Measurements from ENCODE around the gene FAM193A. TPM values are rescaled to one million over a fixed set of nuclear protein-coding genes. Genes with fewer than 3 reads are reported as not detected.

FAM193A gene
- total and polyA plus RNA-seq, 11 donors: 9.7 to 21.0 (median 16.3) TPM

DNA sequence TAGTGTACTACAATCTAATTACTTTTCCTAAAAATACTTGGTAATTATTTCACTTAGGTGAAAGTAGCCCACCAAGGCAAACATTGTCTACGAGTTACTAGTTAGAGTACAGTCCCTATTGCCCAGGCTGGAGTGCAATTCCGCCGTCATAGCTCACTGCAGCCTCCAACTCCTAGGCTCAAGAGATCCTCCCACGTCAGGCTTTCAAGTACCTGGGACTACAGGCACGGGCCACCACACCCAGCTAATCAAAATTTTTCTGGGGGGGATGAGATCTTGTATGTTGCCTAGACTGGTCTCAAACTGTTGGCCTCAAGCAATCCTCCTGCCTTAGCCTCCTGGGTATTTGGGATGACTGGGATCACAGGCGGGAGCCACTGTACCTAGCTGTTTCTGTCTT is 21.9 kb downstream of the FAM193A start:
- TF ChIP-seq, protein P1, sequence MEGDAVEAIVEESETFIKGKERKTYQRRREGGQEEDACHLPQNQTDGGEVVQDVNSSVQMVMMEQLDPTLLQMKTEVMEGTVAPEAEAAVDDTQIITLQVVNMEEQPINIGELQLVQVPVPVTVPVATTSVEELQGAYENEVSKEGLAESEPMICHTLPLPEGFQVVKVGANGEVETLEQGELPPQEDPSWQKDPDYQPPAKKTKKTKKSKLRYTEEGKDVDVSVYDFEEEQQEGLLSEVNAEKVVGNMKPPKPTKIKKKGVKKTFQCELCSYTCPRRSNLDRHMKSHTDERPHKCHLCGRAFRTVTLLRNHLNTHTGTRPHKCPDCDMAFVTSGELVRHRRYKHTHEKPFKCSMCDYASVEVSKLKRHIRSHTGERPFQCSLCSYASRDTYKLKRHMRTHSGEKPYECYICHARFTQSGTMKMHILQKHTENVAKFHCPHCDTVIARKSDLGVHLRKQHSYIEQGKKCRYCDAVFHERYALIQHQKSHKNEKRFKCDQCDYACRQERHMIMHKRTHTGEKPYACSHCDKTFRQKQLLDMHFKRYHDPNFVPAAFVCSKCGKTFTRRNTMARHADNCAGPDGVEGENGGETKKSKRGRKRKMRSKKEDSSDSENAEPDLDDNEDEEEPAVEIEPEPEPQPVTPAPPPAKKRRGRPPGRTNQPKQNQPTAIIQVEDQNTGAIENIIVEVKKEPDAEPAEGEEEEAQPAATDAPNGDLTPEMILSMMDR (IDR thresholded peaks at IDR 0.05): no peak
- no peak for TF ChIP-seq POLR2A (IDR thresholded peaks at IDR 0.05)
- Histone ChIP-seq H3K4me3 (no peak overlapping the region), H3K4me1 (peaks cover 0 to 42% (median 7%) of the 10 kb centered on the region in 12 donors), H3K9me3 (no peaks in the 10 kb centered on the region), H3K36me3 (peaks cover 0 to 11% (median 2%) of the 10 kb centered on the region in 9 donors), H3K27me3 (no peaks in the 10 kb centered on the region), H3K27ac (no peak overlapping the region)
- DNase-seq: no peak
- no peak for ATAC-seq
- intact Hi-C loops (cut with DNase I): no loop called here
- 87 to 93% (median 91%) methylated on average over 6 of the region's 6 CpGs for WGBS, 4 donors

DNA sequence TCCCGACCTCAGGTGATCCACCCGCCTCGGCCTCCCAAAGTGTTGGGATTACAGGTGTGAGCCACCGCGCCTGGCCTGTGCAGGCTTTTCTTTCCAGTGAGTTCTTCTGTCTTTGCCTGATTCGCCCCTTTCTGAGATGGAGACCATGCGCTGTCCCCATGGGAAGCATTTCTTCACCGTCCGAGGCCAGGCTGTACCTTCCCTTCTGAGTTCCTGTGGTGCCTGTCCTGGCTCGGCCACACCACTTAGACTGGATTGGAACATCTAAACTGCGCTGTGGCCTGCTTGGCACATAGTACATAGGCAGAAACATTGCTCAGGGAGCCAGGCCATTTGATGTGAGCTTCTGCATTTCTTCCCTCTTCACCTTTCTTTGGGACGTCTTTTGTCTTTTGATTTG is 23.7 kb downstream of the FAM193A start:
- TF ChIP-seq, protein P1 (IDR thresholded peaks at IDR 0.05): no peak
- Histone ChIP-seq H3K27ac (no peak overlapping the region), H3K27me3 (no peaks in the 10 kb centered on the region), H3K9me3 (no peaks in the 10 kb centered on the region), H3K4me3 (no peak overlapping the region), H3K36me3 (peaks cover 0 to 18% (median 2%) of the 10 kb centered on the region in 9 donors), H3K4me1 (peaks cover 0 to 36% (median 7%) of the 10 kb centered on the region in 12 donors)
- WGBS, 4 donors: 89 to 95% (median 93%) methylated on average over 12 of the region's 12 CpGs
- intact Hi-C loops (cut with DNase I): no loop called here
- DNase-seq: no peak
- ATAC-seq: peak in 2 of 4 donors; percentile 29 to 35

DNA sequence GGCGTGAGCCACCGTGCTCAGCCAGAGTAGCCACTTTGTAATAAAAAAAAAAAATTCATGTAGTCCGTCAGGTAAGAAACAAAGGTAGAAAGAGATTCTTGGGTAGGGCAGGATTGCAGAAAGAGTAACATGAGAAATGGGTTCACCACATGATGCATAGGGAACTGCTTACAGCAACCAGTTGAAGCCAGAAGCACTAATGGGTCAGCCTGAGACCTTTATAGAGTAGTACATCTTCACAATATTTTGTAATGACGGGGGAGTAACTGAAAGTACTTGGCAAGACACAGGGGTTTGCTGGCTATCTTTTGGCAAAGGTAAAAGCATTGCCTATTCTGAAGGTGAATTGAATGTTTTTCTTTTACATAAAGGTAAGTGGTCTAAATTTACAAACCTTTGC is 29.1 kb downstream of the FAM193A start:
- ATAC-seq (peak in 1 of 4 donors; percentile 47), DNase-seq (no peak)
- H3K4me1 ChIP-seq: peaks cover 0 to 26% (median 7%) of the 10 kb centered on the region in 12 donors
- no peak overlapping the region for H3K4me3 ChIP-seq
- peaks cover 0 to 31% (median 3%) of the 10 kb centered on the region in 9 donors for H3K36me3 ChIP-seq
- no peak for TF ChIP-seq POLR2A (IDR thresholded peaks at IDR 0.05)
- TF ChIP-seq, protein P1 (IDR thresholded peaks at IDR 0.05): no peak
- no peak overlapping the region for H3K27ac ChIP-seq
- WGBS, 4 donors: 86 to 89% (median 88%) methylated on average over 4 of the region's 4 CpGs
- intact Hi-C loops (cut with DNase I): no loop called here
- no peaks in the 10 kb centered on the region for H3K9me3 ChIP-seq
- H3K27me3 ChIP-seq: no peaks in the 10 kb centered on the region

DNA sequence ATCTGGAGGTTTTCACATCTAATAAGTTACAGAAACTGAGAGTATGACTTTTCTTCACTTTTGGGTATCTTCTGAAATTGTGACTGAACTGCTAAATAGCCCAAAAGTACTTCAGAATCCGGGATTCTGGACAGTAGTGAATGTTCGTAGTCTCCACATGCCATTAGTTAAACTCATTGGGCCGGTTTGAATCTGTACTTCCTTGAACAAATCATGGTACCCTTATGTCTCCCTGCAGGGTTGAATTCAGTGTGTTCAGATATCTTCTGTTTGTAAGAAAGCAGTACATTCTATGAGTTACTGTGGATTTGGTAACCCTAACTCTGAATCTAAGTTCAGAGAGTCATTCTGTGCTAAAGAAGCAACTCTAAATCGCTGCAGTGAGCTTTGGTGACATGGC is 33.6 kb downstream of the FAM193A start:
- Histone ChIP-seq H3K27ac (peak overlapping the region in 5 of 12 donors; percentile 15 to 80 (median 42)), H3K4me3 (no peak overlapping the region), H3K27me3 (no peaks in the 10 kb centered on the region), H3K36me3 (peaks cover 0 to 13% (median 3%) of the 10 kb centered on the region in 9 donors), H3K4me1 (peaks cover 0 to 57% (median 21%) of the 10 kb centered on the region in 12 donors), H3K9me3 (no peaks in the 10 kb centered on the region)
- ATAC-seq (no peak), DNase-seq (no peak)
- intact Hi-C loops (cut with DNase I): no loop called here
- TF ChIP-seq POLR2A (IDR thresholded peaks at IDR 0.05): no peak
- TF ChIP-seq, protein P1 (IDR thresholded peaks at IDR 0.05): no peak
- 95 to 99% (median 96%) methylated on average over 4 of the region's 4 CpGs for WGBS, 4 donors
